ENCODE measurements around the gene THRA. TPM values are rescaled to one million over a fixed set of nuclear protein-coding genes. Genes with fewer than 3 reads are reported as not detected.
"Not testable (repeated sequence)": the region's sequence is repeated elsewhere in the genome, so short reads cannot be mapped to it uniquely, and the experiment has no call there.

Gene THRA
- total RNA-seq, 1 donor, result 31.0 TPM

GRCh38 chr17:40134184-40134583 is 71.4 kb downstream of the THRA start:
- DNase-seq (ENCODE audit: low read depth in 2 of 3, low spot score in 2 of 3), result no peak

- DNase-seq (ENCODE audit: low read depth in 2 of 3, low spot score in 2 of 3), result no peak
Observed at GRCh38 chr17:40135817-40136216, 73.1 kb downstream of the THRA start.

- DNase-seq (ENCODE audit: low read depth in 2 of 3, low spot score in 2 of 3), result no peak
Observed at GRCh38 chr17:40139566-40140058, 76.8 kb downstream of the THRA start.

GRCh38 chr17:40143166-40143565 is 80.4 kb downstream of the THRA start:
- not testable (repeated sequence) for DNase-seq (ENCODE audit: low read depth in 2 of 3, low spot score in 2 of 3)

Small RNAs within 50 kb of the gene (small RNA-seq; reads per million reads assigned to genes)
- gene SNORD124, result 865 reads per million, percentile 99 among the genes with 10 or more reads in this experiment

Other genes with a start within 250 kb of the THRA start
- gene IKZF3, start 198.7 kb upstream of the THRA start, total RNA-seq, result 0.81 TPM
- not detected for gene ZPBP2, start 194.8 kb upstream of the THRA start, total RNA-seq
- 2.2 TPM for gene GSDMB, start 144.3 kb upstream of the THRA start, total RNA-seq
- 39.3 TPM for gene ORMDL3, start 135.4 kb upstream of the THRA start, total RNA-seq
- under 0.01 TPM for gene LRRC3C, start 135.2 kb upstream of the THRA start, total RNA-seq
- not detected for gene GSDMA, start 100.0 kb upstream of the THRA start, total RNA-seq
- 120 TPM for gene PSMD3, start 82.2 kb upstream of the THRA start, total RNA-seq
- gene CSF3, start 47.5 kb upstream of the THRA start, total RNA-seq, result under 0.01 TPM
- 96.9 TPM for gene MED24, start 8.6 kb upstream of the THRA start, total RNA-seq
- 1.6 TPM for gene NR1D1, start 37.6 kb downstream of the THRA start, total RNA-seq
- gene MSL1, start 59.0 kb downstream of the THRA start, total RNA-seq, result 31.8 TPM
- 38.8 TPM for gene CASC3, start 77.6 kb downstream of the THRA start, total RNA-seq
- gene RAPGEFL1, start 114.5 kb downstream of the THRA start, total RNA-seq, result 1.1 TPM
- 4.6 TPM for gene WIPF2, start 156.3 kb downstream of the THRA start, total RNA-seq
- 4.0 TPM for gene CDC6, start 224.9 kb downstream of the THRA start, total RNA-seq
- 40.9 TPM for gene RARA, start 246.2 kb downstream of the THRA start, total RNA-seq